Measurements from ENCODE around the gene SPATA6.
"Not testable (repeated sequence)": the region's sequence is repeated elsewhere in the genome, so short reads cannot be mapped to it uniquely, and the experiment has no call there.

The SPATA6 gene

GRCh38 chr1:48471691-48472576 is at the start of gene SPATA6:
SPATA6 (minus strand) TSS chr1:48472204; CDS start chr1:48472008, 196 bp downstream.
- peak; percentile 91 to 99 (median 97) for DNase-seq (ENCODE audit: low read depth in 3 of 3)

GRCh38 chr1:48519896-48520295 is 47.9 kb upstream of the SPATA6 start:
- not testable (repeated sequence) for DNase-seq (ENCODE audit: low read depth in 3 of 3)

- DNase-seq (ENCODE audit: low read depth in 3 of 3) = no peak
These were observed 34.9 kb upstream of the SPATA6 start for GRCh38 chr1:48506870-48507269.

- no peak for DNase-seq (ENCODE audit: low read depth in 3 of 3)
These were observed 28.8 kb upstream of the SPATA6 start for GRCh38 chr1:48500541-48501450.

- no peak for DNase-seq (ENCODE audit: low read depth in 3 of 3)
These were observed 27.3 kb upstream of the SPATA6 start for GRCh38 chr1:48499211-48499735.

- peak; percentile 38 to 49 (median 46) for DNase-seq (ENCODE audit: low read depth in 3 of 3)
These were observed 26.2 kb upstream of the SPATA6 start for GRCh38 chr1:48498096-48498791.

- no peak for DNase-seq (ENCODE audit: low read depth in 3 of 3)
These were observed 23.9 kb upstream of the SPATA6 start for GRCh38 chr1:48495911-48496310.

- no peak for DNase-seq (ENCODE audit: low read depth in 3 of 3)
These were observed 23.2 kb upstream of the SPATA6 start for GRCh38 chr1:48495166-48495565.

GRCh38 chr1:48493970-48494769 is 22.2 kb upstream of the SPATA6 start:
- no peak for DNase-seq (ENCODE audit: low read depth in 3 of 3)

GRCh38 chr1:48493041-48493440 is 21.0 kb upstream of the SPATA6 start:
- DNase-seq (ENCODE audit: low read depth in 3 of 3) = no peak

GRCh38 chr1:48492392-48492791 is 20.4 kb upstream of the SPATA6 start:
- no peak for DNase-seq (ENCODE audit: low read depth in 3 of 3)

GRCh38 chr1:48488721-48489120 is 16.7 kb upstream of the SPATA6 start:
- DNase-seq (ENCODE audit: low read depth in 3 of 3) = no peak

- DNase-seq (ENCODE audit: low read depth in 3 of 3) = no peak
These were observed 8.5 kb upstream of the SPATA6 start for GRCh38 chr1:48480504-48480903.

- DNase-seq (ENCODE audit: low read depth in 3 of 3) = not testable (repeated sequence)
These were observed 8.0 kb upstream of the SPATA6 start for GRCh38 chr1:48480023-48480422.

- DNase-seq (ENCODE audit: low read depth in 3 of 3) = no peak
These were observed 634 bp upstream of the SPATA6 start for GRCh38 chr1:48472638-48473037.

GRCh38 chr1:48470950-48471690 is 884 bp downstream of the SPATA6 start:
- DNase-seq (ENCODE audit: low read depth in 3 of 3) = no peak

GRCh38 chr1:48470481-48470855 is 1.5 kb downstream of the SPATA6 start:
- DNase-seq (ENCODE audit: low read depth in 3 of 3) = no peak

GRCh38 chr1:48469616-48470480 is 2.2 kb downstream of the SPATA6 start:
- DNase-seq (ENCODE audit: low read depth in 3 of 3) = no peak

- no peak for DNase-seq (ENCODE audit: low read depth in 3 of 3)
These were observed 5.4 kb downstream of the SPATA6 start for GRCh38 chr1:48466594-48466993.

Data from stimulated activated CD4-positive, alpha-beta T cell treated with anti-CD3 and anti-CD28 coated beads, TNF-alpha, amount 100 ng/mL, for 4 hours (primary cell).